GM10266 (cell line): ENCODE results near the gene GMPPB.

Experiments used
- DNase-seq: peaks from one replicate; pipeline ENCODE4 v3.0.0; 2012; ENCODE audit errors: extremely low spot score
- TF ChIP-seq, protein P1 (sequence below): IDR thresholded peaks from 2 replicates; pipeline ENCODE4 v1.5.1; 2012; ENCODE audit warnings: mild to moderate bottlenecking, low read depth; ENCODE audit not compliant: control insufficient read depth, insufficient read depth; ENCODE audit errors: missing control alignments

The GMPPB gene

DNA sequence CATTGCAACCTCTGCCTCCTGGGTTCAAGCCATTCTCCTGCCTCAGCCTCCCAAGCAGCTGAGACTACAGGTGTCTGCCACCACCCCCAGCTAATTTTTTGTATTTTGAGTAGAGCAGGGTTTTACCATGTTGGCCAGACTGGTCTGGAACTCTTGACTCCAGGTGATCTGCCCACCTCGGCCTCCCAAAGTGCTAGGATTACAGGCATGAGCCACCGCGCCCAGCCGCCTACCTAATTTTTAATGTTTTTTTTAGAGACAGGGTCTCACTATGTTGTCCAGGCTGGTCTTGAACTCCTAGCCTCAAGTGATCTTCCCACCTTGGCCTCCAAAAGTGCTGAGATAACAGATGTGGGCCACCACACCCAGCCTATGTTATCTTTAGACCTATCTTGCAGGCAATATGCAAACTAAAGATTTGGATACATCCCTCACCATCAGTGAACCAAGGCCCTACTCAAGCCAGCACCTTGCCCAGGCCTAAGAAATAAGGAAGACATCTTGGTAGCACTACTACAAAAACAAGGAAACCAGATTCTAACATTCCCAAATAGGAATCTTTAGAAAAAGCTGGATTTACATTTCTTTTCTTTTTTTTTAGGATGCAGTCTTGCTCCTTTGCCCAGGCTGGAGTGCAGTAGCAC is 6.3 kb upstream of the GMPPB start:
- TF ChIP-seq, protein P1, sequence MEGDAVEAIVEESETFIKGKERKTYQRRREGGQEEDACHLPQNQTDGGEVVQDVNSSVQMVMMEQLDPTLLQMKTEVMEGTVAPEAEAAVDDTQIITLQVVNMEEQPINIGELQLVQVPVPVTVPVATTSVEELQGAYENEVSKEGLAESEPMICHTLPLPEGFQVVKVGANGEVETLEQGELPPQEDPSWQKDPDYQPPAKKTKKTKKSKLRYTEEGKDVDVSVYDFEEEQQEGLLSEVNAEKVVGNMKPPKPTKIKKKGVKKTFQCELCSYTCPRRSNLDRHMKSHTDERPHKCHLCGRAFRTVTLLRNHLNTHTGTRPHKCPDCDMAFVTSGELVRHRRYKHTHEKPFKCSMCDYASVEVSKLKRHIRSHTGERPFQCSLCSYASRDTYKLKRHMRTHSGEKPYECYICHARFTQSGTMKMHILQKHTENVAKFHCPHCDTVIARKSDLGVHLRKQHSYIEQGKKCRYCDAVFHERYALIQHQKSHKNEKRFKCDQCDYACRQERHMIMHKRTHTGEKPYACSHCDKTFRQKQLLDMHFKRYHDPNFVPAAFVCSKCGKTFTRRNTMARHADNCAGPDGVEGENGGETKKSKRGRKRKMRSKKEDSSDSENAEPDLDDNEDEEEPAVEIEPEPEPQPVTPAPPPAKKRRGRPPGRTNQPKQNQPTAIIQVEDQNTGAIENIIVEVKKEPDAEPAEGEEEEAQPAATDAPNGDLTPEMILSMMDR, result no peak
- no peak for DNase-seq

DNA sequence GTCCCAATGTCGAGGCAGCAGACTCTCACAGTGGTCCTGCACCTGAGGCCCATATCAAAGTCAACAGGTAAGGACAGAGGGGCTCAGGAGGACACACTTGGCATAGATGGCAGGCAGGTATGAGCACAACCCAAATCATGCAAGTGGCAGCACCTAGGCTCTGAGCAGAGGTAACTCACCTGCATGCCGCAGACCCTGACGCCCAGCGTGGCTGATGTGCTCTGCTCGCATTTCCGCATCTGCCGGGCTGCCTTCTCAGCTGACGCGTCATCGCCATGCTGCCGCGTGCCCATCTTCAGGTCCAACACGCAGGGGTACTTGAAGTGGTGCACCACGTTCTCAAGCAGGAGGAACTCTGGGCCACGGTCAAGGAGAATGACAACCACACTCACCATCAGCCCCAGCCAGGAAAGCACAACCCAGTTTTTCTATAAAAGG is 4.2 kb upstream of the GMPPB start:
- TF ChIP-seq, protein P1, result no peak
- DNase-seq, result no peak

DNA sequence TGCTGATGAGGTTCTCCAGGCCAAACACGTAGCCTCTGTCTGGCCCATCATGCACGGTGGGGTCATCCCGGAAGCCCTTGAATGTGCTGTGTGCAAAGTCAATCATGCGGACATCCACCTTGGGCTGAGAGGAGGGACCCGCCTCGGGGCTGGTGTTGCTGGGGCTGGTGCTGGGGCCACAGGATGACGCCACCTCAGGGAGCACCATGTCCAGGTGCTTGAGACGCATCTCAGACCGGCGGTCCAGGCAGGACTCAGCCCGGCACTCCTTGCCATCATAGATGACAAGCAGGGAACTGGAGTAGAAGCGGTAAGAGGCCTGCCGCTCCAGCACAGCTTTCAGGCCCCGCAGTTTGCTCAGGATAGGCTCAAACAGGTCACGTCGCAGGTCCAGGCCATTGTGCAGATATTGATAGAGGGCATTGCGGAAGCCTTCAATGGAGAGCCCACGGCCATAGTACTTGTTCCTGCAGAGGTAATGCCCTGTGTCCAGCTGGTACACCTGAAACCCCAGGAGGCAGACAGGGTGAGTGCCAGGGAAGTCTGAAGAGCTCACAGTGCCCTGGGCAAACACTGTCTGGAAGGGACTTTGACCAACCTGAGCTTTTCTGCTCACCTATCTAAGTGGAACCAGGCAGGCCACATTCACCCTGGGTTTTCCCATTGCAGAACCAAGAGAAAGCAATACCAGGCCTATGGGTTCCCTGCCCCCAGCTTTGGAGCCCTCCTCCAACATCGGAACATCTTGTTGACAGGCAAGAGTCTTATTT is 3.6 kb upstream of the GMPPB start:
- TF ChIP-seq, protein P1, result no peak
- peak; percentile 47 for DNase-seq

DNA sequence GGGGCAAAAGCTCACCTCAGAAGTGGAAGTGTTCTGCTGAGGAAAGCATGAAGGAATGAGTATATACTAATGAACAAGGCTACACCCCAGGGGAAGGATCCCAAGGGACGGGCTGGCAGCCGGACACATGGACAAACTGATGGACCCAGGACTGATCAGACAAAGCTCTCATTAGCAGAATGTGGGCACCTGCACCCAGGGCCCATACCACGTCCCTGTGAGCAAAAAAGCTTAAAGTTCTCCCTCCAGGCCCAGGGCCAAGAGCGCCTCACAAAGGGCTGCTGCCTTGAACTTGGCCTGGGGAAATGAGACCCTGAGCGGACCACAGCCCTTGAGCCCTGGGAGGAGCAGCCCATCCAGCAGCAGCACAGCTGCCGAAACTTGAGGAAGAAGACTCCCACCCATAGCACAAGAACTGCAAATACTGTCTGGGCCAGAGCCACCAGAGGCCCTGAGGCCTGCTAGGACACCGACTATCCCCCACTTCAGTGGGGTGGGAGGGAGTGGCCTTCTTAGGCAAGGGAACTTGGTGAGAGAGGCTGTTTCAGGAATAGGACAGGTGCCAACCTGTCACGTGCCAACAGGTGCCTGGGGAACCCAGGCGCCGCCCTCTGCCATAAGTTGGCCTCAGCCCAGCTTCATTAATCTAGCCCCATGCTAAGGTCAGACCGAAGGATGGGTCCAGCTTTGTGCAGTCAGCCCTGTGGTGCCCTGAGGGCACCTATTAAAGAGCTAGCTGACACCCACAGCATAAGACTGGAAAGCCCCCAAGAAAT is 2.3 kb upstream of the GMPPB start:
- TF ChIP-seq, protein P1, result no peak
- no peak for DNase-seq

DNA sequence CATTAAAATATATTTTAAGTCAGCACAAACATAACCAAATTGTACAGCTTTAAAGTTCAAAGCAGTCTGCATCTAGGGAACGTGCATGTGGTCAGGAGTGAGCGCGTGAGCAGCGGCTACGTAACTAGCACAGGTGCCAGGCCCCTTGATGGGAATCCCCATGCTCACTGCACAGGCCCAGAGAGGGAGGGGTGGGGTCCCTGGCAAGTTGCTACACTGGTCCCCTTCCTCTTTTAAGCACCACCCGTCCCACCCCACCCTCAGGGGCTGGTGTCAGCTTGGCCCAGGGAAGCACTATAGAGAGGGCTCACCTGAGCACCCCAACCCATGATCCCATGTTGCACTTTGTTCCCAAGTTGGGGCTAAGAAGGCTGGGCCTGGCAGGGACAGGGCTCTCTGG is 835 bp upstream of the GMPPB start:
- DNase-seq, result peak; percentile 55
- TF ChIP-seq, protein P1, result no peak

DNA sequence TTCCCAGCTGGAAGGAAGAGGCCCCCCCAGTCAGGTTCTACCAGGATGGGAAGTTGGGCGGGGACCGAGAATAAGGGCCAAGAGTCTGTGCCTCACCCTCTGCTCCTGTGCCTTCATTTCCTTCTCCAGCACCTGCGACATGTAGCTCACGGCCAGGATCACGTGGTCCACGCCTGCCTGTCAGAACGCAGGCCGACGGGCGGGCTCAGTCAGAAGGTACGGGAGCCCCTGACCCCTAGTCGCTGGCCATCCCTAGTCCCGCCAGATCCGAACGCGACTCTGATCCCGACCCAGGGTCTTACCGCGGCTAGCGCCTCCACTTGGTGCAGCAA is 489 bp downstream of the GMPPB start:
- TF ChIP-seq, protein P1, result no peak
- peak; percentile 72 for DNase-seq
